GM03348 (cell line): Measurements from ENCODE around the gene XPNPEP1.

Experiments
- DNase-seq: peaks from one replicate; pipeline ENCODE4 v3.0.0; 2012; ENCODE audit warnings: low spot score

XPNPEP1 gene

GRCh38 chr10:109947111-109947920 is 24.0 kb upstream of the XPNPEP1 start:
- DNase-seq = no peak

GRCh38 chr10:109946680-109947079 is 23.4 kb upstream of the XPNPEP1 start:
- DNase-seq = no peak

- DNase-seq = no peak
Observed at GRCh38 chr10:109945473-109946177, 22.3 kb upstream of the XPNPEP1 start.

GRCh38 chr10:109944613-109945012 is 21.3 kb upstream of the XPNPEP1 start:
- no peak for DNase-seq

- DNase-seq = no peak
Observed at GRCh38 chr10:109941236-109941862, 18.0 kb upstream of the XPNPEP1 start.

- DNase-seq = no peak
Observed at GRCh38 chr10:109940553-109940952, 17.2 kb upstream of the XPNPEP1 start.

GRCh38 chr10:109940117-109940516 is 16.8 kb upstream of the XPNPEP1 start:
- no peak for DNase-seq

GRCh38 chr10:109939315-109939961 is 16.1 kb upstream of the XPNPEP1 start:
- DNase-seq = peak; percentile 53

GRCh38 chr10:109937460-109938065 is 14.3 kb upstream of the XPNPEP1 start:
- DNase-seq = no peak

GRCh38 chr10:109934958-109935793 is 11.9 kb upstream of the XPNPEP1 start:
- DNase-seq = peak; percentile 40

- DNase-seq = no peak
Observed at GRCh38 chr10:109933984-109934565, 10.8 kb upstream of the XPNPEP1 start.

- no peak for DNase-seq
Observed at GRCh38 chr10:109932968-109933367, 9.7 kb upstream of the XPNPEP1 start.

GRCh38 chr10:109932391-109932790 is 9.1 kb upstream of the XPNPEP1 start:
- no peak for DNase-seq

- DNase-seq = no peak
Observed at GRCh38 chr10:109931163-109931562, 7.9 kb upstream of the XPNPEP1 start.

- DNase-seq = no peak
Observed at GRCh38 chr10:109929501-109930219, 6.3 kb upstream of the XPNPEP1 start.

- DNase-seq = no peak
Observed at GRCh38 chr10:109928475-109928891, 5.2 kb upstream of the XPNPEP1 start.

GRCh38 chr10:109926825-109927224 is 3.5 kb upstream of the XPNPEP1 start:
- DNase-seq = no peak

- DNase-seq = no peak
Observed at GRCh38 chr10:109926061-109926745, 2.9 kb upstream of the XPNPEP1 start.

- no peak for DNase-seq
Observed at GRCh38 chr10:109924967-109925620, 1.8 kb upstream of the XPNPEP1 start.
